H9 (cell line): Measurements from ENCODE around the gene MS4A6E. TPM values are rescaled to one million over a fixed set of nuclear protein-coding genes. Genes with fewer than 3 reads are reported as not detected.

ENCODE experiments used
- DNase-seq: peaks from one replicate; pipeline ENCODE4 v3.0.0-alpha.2; 2017
- H2AFZ ChIP-seq: one replicate; pipeline ENCODE4 v1.6.1; 2013; ENCODE audit warnings: mild to moderate bottlenecking, low read length, control low read depth, moderate library complexity
- H2AK5ac ChIP-seq: 2 replicates; pipeline ENCODE4 v1.6.1; 2013; ENCODE audit warnings: low read length, control low read depth, mixed read lengths; ENCODE audit not compliant: insufficient read length
- H2BK120ac ChIP-seq: one replicate; pipeline ENCODE4 v1.6.1; 2013; ENCODE audit warnings: low read depth, mild to moderate bottlenecking, low read length, control low read depth, inconsistent platforms; ENCODE audit not compliant: poor library complexity, severe bottlenecking
- H2BK12ac ChIP-seq: 2 replicates; pipeline ENCODE4 v1.6.1; 2013; ENCODE audit warnings: low read length, control low read depth, mixed read lengths, low read depth; ENCODE audit not compliant: insufficient read length
- H2BK15ac ChIP-seq: 2 replicates; pipeline ENCODE4 v1.6.1; 2013; ENCODE audit warnings: low read depth, low read length, control low read depth
- H2BK20ac ChIP-seq: one replicate; pipeline ENCODE4 v1.6.1; 2013; ENCODE audit warnings: low read depth, mild to moderate bottlenecking, low read length, control low read depth, inconsistent platforms; ENCODE audit not compliant: poor library complexity, severe bottlenecking
- H2BK5ac ChIP-seq: 2 replicates; pipeline ENCODE4 v1.6.1; 2013; ENCODE audit warnings: low read length, control low read depth, mixed read lengths; ENCODE audit not compliant: insufficient read length
- H3K14ac ChIP-seq: 2 replicates; pipeline ENCODE4 v1.6.1; 2013; ENCODE audit warnings: low read length, control low read depth; ENCODE audit not compliant: insufficient read depth
- H3K18ac ChIP-seq: 2 replicates; pipeline ENCODE4 v1.6.1; 2013; ENCODE audit warnings: low read depth, mild to moderate bottlenecking, mixed read lengths, low read length, control low read depth; ENCODE audit not compliant: insufficient read length
- H3K23ac ChIP-seq: 2 replicates; pipeline ENCODE4 v1.6.1; 2013; ENCODE audit warnings: low read length, control low read depth, mixed read lengths, low read depth; ENCODE audit not compliant: insufficient read length
- H3K23me2 ChIP-seq: 2 replicates; pipeline ENCODE4 v1.6.1; 2013; ENCODE audit warnings: low read depth, mild to moderate bottlenecking, mixed read lengths, low read length, control low read depth; ENCODE audit not compliant: insufficient read length, poor library complexity, severe bottlenecking
- H3K27ac ChIP-seq: 2 replicates; pipeline ENCODE4 v1.5.1; 2013; ENCODE audit warnings: low read length, control low read depth, mixed read lengths, low read depth; ENCODE audit not compliant: insufficient read length
- H3K27me3 ChIP-seq: 2 replicates; pipeline ENCODE4 v1.6.1; 2013; ENCODE audit warnings: low read length, control low read depth, inconsistent platforms; ENCODE audit not compliant: insufficient read depth
- H3K4ac ChIP-seq: 2 replicates; pipeline ENCODE4 v1.6.1; 2013; ENCODE audit warnings: low read depth, mild to moderate bottlenecking, control low read depth, inconsistent platforms, low read length, moderate library complexity
- H3K4me1 ChIP-seq: 2 replicates; pipeline ENCODE4 v1.6.1; 2013; ENCODE audit warnings: low read length, control low read depth, inconsistent platforms; ENCODE audit not compliant: insufficient read depth
- H3K4me2 ChIP-seq: 2 replicates; pipeline ENCODE4 v1.6.1; 2013; ENCODE audit warnings: low read length, control low read depth, mixed read lengths; ENCODE audit not compliant: insufficient read length, insufficient read depth
- H3K56ac ChIP-seq: 2 replicates; pipeline ENCODE4 v1.6.1; 2013; ENCODE audit warnings: low read depth, mild to moderate bottlenecking, mixed read lengths, low read length, control low read depth; ENCODE audit not compliant: insufficient read length
- H3K79me1 ChIP-seq: 2 replicates; pipeline ENCODE4 v1.6.1; 2013; ENCODE audit warnings: low read depth, mild to moderate bottlenecking, moderate library complexity, low read length, control low read depth, inconsistent platforms; ENCODE audit not compliant: insufficient read depth, poor library complexity, severe bottlenecking
- H3K79me2 ChIP-seq: 2 replicates; pipeline ENCODE4 v1.6.1; 2013; ENCODE audit warnings: low read length, control low read depth, inconsistent platforms; ENCODE audit not compliant: insufficient read depth
- H3K9ac ChIP-seq: 2 replicates; pipeline ENCODE4 v1.6.1; 2013; ENCODE audit warnings: low read length, control low read depth, mixed read lengths; ENCODE audit not compliant: insufficient read length; ENCODE audit errors: extremely low read depth
- H3K9me3 ChIP-seq: one replicate; pipeline ENCODE4 v1.6.1; 2013; ENCODE audit warnings: low read depth, low read length, inconsistent platforms; ENCODE audit not compliant: control insufficient read depth
- H3T11ph ChIP-seq: one replicate; pipeline ENCODE4 v1.6.1; 2013; ENCODE audit warnings: mild to moderate bottlenecking, low read length, control low read depth, inconsistent platforms
- H4K20me1 ChIP-seq: one replicate; pipeline ENCODE4 v1.6.1; 2013; ENCODE audit not compliant: control insufficient read depth, insufficient read length, insufficient read depth
- H4K5ac ChIP-seq: 2 replicates; pipeline ENCODE4 v1.6.1; 2013; ENCODE audit warnings: low read depth, mild to moderate bottlenecking, mixed read lengths, low read length, control low read depth; ENCODE audit not compliant: insufficient read length
- H4K8ac ChIP-seq: replicated peaks from 2 replicates; pipeline ENCODE4 v1.6.1; 2013; ENCODE audit warnings: low read length, control low read depth, mixed read lengths, low read depth; ENCODE audit not compliant: insufficient read length
- H4K91ac ChIP-seq: 2 replicates; pipeline ENCODE4 v1.6.1; 2013; ENCODE audit warnings: low read depth, mild to moderate bottlenecking, moderate library complexity, mixed read lengths, low read length, control low read depth; ENCODE audit not compliant: insufficient read length
- H3K27ac Mint-ChIP-seq, 3 experiments: 2 replicates in 2 of 3; 3 replicates in 1 of 3; pipeline ENCODE4 v1.8.0; 2020 to 2021; ENCODE audit warnings: mixed read lengths in 3 of 3, mild to moderate bottlenecking in 1 of 3, moderate library complexity in 1 of 3
- H3K27me3 Mint-ChIP-seq: 2 replicates; pipeline ENCODE4 v1.8.0; 2021; ENCODE audit warnings: low read depth, mild to moderate bottlenecking, moderate library complexity, mixed read lengths
- H3K36me3 Mint-ChIP-seq, 3 experiments: 2 replicates in 2 of 3; 3 replicates in 1 of 3; pipeline ENCODE4 v1.8.0; 2020 to 2021; ENCODE audit warnings: low read depth in 3 of 3, mixed read lengths in 3 of 3; ENCODE audit not compliant: insufficient read depth in 1 of 3
- H3K4me1 Mint-ChIP-seq, 2 experiments: 2 replicates each; pipeline ENCODE4 v1.8.0; 2020; ENCODE audit warnings: mixed read lengths in 2 of 2
- H3K4me3 Mint-ChIP-seq, 2 experiments: 2 replicates in 1 of 2; 3 replicates in 1 of 2; pipeline ENCODE4 v1.8.0; 2020 to 2021; ENCODE audit warnings: mild to moderate bottlenecking in 2 of 2, mixed read lengths in 2 of 2, moderate library complexity in 1 of 2
- H3K9me3 Mint-ChIP-seq, 2 experiments: 2 replicates in 1 of 2; 3 replicates in 1 of 2; pipeline ENCODE4 v1.8.0; 2020; ENCODE audit warnings: mild to moderate bottlenecking in 2 of 2, mixed read lengths in 2 of 2, moderate library complexity in 1 of 2
- WGBS: extraction: QIAGEN DNeasy Blood & Tissue Kit; methylation state at CpG from one replicate; pipeline ENCODE4 v1.1.7; 2013; ENCODE audit warnings: missing lambda C conversion rate, low lambda C conversion rate, mixed read lengths; ENCODE audit not compliant: insufficient read length; ENCODE audit errors: extremely low coverage; 5-methylcytosine and 5-hydroxymethylcytosine counted together
- total RNA-seq: library from RNA; stranded (reverse); gene quantifications from 2 replicates; pipeline ENCODE4 v1.2.1, GENCODE V29; 2021
- TF ChIP-seq, protein P1 (sequence below): fragments of 200-600 bp; sonication (generic); conservative IDR thresholded peaks from 3 replicates; pipeline ENCODE4 v1.8.0; 2021; ENCODE audit warnings: antibody characterized with exemption, mild to moderate bottlenecking

Gene MS4A6E
- total RNA-seq, 1 experiment from 2014 or later, result not detected

- no peak overlapping the region for H4K5ac ChIP-seq
- H3K4me3 Mint-ChIP-seq, result no peak overlapping the region
- H2BK12ac ChIP-seq, result no peak overlapping the region
- no peak overlapping the region for H4K8ac ChIP-seq
- H3K79me2 ChIP-seq, result no peaks in the 10 kb centered on the region
- H2AFZ ChIP-seq, result no peak overlapping the region
- H3K79me1 ChIP-seq, result no peaks in the 10 kb centered on the region
- TF ChIP-seq, protein P1, sequence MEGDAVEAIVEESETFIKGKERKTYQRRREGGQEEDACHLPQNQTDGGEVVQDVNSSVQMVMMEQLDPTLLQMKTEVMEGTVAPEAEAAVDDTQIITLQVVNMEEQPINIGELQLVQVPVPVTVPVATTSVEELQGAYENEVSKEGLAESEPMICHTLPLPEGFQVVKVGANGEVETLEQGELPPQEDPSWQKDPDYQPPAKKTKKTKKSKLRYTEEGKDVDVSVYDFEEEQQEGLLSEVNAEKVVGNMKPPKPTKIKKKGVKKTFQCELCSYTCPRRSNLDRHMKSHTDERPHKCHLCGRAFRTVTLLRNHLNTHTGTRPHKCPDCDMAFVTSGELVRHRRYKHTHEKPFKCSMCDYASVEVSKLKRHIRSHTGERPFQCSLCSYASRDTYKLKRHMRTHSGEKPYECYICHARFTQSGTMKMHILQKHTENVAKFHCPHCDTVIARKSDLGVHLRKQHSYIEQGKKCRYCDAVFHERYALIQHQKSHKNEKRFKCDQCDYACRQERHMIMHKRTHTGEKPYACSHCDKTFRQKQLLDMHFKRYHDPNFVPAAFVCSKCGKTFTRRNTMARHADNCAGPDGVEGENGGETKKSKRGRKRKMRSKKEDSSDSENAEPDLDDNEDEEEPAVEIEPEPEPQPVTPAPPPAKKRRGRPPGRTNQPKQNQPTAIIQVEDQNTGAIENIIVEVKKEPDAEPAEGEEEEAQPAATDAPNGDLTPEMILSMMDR, result no peak
- H3K9ac ChIP-seq, result no peak overlapping the region
- no peaks in the 10 kb centered on the region for H4K20me1 ChIP-seq
- no peak overlapping the region for H2BK15ac ChIP-seq
- no peaks in the 10 kb centered on the region for H3K23me2 ChIP-seq
- no peak overlapping the region for H3K18ac ChIP-seq
- peaks cover 10 to 14% of the 10 kb centered on the region in 2 experiments for H3K4me1 Mint-ChIP-seq
- H3K4me2 ChIP-seq, result no peak overlapping the region
- DNase-seq, result no peak
- no peak overlapping the region for H3K56ac ChIP-seq
- no peak overlapping the region for H3K23ac ChIP-seq
- H3K9me3 Mint-ChIP-seq, result no peaks in the 10 kb centered on the region
- no peaks in the 10 kb centered on the region; a peak in 1 of 7 replicates for H3K36me3 Mint-ChIP-seq
- no peak overlapping the region for H3K27ac ChIP-seq
- H3K27me3 Mint-ChIP-seq, result no peaks in the 10 kb centered on the region; the same call in 1 of the 2 replicates
- H2BK20ac ChIP-seq, result no peak overlapping the region
- H3K9me3 ChIP-seq, result no peaks in the 10 kb centered on the region
- WGBS, result no CpG with 5 or more reads among the region's 3 CpGs
- no peak overlapping the region for H4K91ac ChIP-seq
- no peak overlapping the region for H3K27ac Mint-ChIP-seq
- H2BK5ac ChIP-seq, result no peak overlapping the region
- no peak overlapping the region for H2AK5ac ChIP-seq
- H3K14ac ChIP-seq, result no peak overlapping the region
- H3K4me1 ChIP-seq, result peaks cover 2% of the 10 kb centered on the region; the same call in 1 of the 2 replicates
- no peak overlapping the region for H3T11ph ChIP-seq
- no peaks in the 10 kb centered on the region for H3K27me3 ChIP-seq
- no peak overlapping the region for H2BK120ac ChIP-seq
- no peak overlapping the region for H3K4ac ChIP-seq
These were observed 19.4 kb upstream of the MS4A6E start for GRCh38 chr11:60307507-60308195.
